RWPE2 (cell line): Measurements from ENCODE around the gene TBC1D1.

Experiments used
- ATAC-seq: fragments of 200-7000 bp; cut with Tn5 transposase; 3 replicates; pipeline ENCODE4 v1.9.1; 2021; ENCODE audit warnings: low read depth
- DNase-seq: peaks from one replicate; pipeline ENCODE4 v3.0.0-alpha.2; 2020; ENCODE audit warnings: low spot score
- H3K27ac ChIP-seq: fragments of 450-650 bp; 2 replicates; pipeline ENCODE4 v1.5.1; 2017; ENCODE audit warnings: mild to moderate bottlenecking; ENCODE audit not compliant: poor library complexity, severe bottlenecking
- H3K27me3 ChIP-seq: fragments of 250-450 bp; sonication (Bioruptor Pico); 2 replicates; pipeline ENCODE4 v1.5.1; 2021; ENCODE audit warnings: mild to moderate bottlenecking, moderate library complexity; ENCODE audit not compliant: insufficient read depth, poor library complexity, severe bottlenecking
- H3K36me3 ChIP-seq: fragments of 250-450 bp; sonication (Bioruptor Pico); 2 replicates; pipeline ENCODE4 v1.5.1; 2020; ENCODE audit warnings: low read depth, mild to moderate bottlenecking, moderate library complexity
- H3K4me1 ChIP-seq: fragments of 250-450 bp; sonication (Bioruptor Pico); 2 replicates; pipeline ENCODE4 v1.5.1; 2021; ENCODE audit warnings: mild to moderate bottlenecking, moderate library complexity; ENCODE audit not compliant: insufficient read depth, poor library complexity, severe bottlenecking
- H3K4me3 ChIP-seq: fragments of 250-450 bp; sonication (Bioruptor Pico); 2 replicates; pipeline ENCODE4 v1.5.1; 2021; ENCODE audit warnings: mild to moderate bottlenecking, moderate library complexity; ENCODE audit not compliant: severe bottlenecking
- H3K9me3 ChIP-seq: fragments of 250-450 bp; sonication (Bioruptor Pico); 2 replicates; pipeline ENCODE4 v1.5.1; 2021; ENCODE audit warnings: mild to moderate bottlenecking, moderate library complexity; ENCODE audit not compliant: severe bottlenecking
- CTCF ChIP-seq: fragments of 450-650 bp; IDR thresholded peaks from one replicate; pipeline ENCODE4 v1.5.1; 2017; ENCODE audit warnings: mild to moderate bottlenecking, moderate library complexity; ENCODE audit not compliant: poor library complexity, severe bottlenecking

TBC1D1 gene

GRCh38 chr4:38021751-38022150 is 130.9 kb downstream of the TBC1D1 start:
- DNase-seq (no peak), ATAC-seq (no peak)
- H3K9me3 ChIP-seq: no peaks in the 10 kb centered on the region
- H3K27me3 ChIP-seq: no peaks in the 10 kb centered on the region
- TF ChIP-seq CTCF: no peak
- no peak overlapping the region for H3K4me3 ChIP-seq
- no peaks in the 10 kb centered on the region for H3K4me1 ChIP-seq
- H3K36me3 ChIP-seq: peaks cover 21% of the 10 kb centered on the region
- no peak overlapping the region for H3K27ac ChIP-seq

- ATAC-seq: no peak
- DNase-seq: no peak
- Histone ChIP-seq H3K27ac (no peak overlapping the region), H3K4me3 (no peak overlapping the region), H3K36me3 (peaks cover 28% of the 10 kb centered on the region), H3K27me3 (no peaks in the 10 kb centered on the region), H3K9me3 (no peaks in the 10 kb centered on the region), H3K4me1 (no peaks in the 10 kb centered on the region)
- no peak for TF ChIP-seq CTCF
These were observed 132.7 kb downstream of the TBC1D1 start for GRCh38 chr4:38023347-38024205.

GRCh38 chr4:38024206-38024509 is 133.3 kb downstream of the TBC1D1 start:
- DNase-seq: no peak
- ATAC-seq: no peak
- Histone ChIP-seq H3K36me3 (peaks cover 32% of the 10 kb centered on the region), H3K4me1 (no peaks in the 10 kb centered on the region), H3K27ac (no peak overlapping the region), H3K9me3 (no peaks in the 10 kb centered on the region), H3K4me3 (no peak overlapping the region), H3K27me3 (no peaks in the 10 kb centered on the region)
- no peak for TF ChIP-seq CTCF

- ATAC-seq: no peak
- peaks cover 36% of the 10 kb centered on the region for H3K36me3 ChIP-seq
- H3K27ac ChIP-seq: no peak overlapping the region
- no peaks in the 10 kb centered on the region for H3K4me1 ChIP-seq
- H3K27me3 ChIP-seq: no peaks in the 10 kb centered on the region
- no peak overlapping the region for H3K4me3 ChIP-seq
- DNase-seq: no peak
- H3K9me3 ChIP-seq: no peaks in the 10 kb centered on the region
- no peak for TF ChIP-seq CTCF
These were observed 134.8 kb downstream of the TBC1D1 start for GRCh38 chr4:38025665-38026064.

- Histone ChIP-seq H3K27ac (no peak overlapping the region), H3K9me3 (no peaks in the 10 kb centered on the region), H3K27me3 (no peaks in the 10 kb centered on the region), H3K4me1 (no peaks in the 10 kb centered on the region), H3K36me3 (peaks cover 33% of the 10 kb centered on the region), H3K4me3 (no peak overlapping the region)
- no peak for DNase-seq
- TF ChIP-seq CTCF: no peak
- ATAC-seq: no peak
These were observed 135.4 kb downstream of the TBC1D1 start for GRCh38 chr4:38026158-38026740.
